Endodermal cell (in vitro differentiated cells): ENCODE measurements around the gene GPRC5B. TPM values are rescaled to one million over a fixed set of nuclear protein-coding genes. Genes with fewer than 3 reads are reported as not detected.
A peak's percentile ranks its signal among the peaks of the same experiment; 100 is the strongest.

ENCODE experiments used
- DNase-seq: peaks from one replicate; pipeline ENCODE4 v3.0.0-alpha.2; 2017
- H3K27ac ChIP-seq: 2 replicates; pipeline ENCODE4 v1.5.1; 2013; ENCODE audit warnings: mild to moderate bottlenecking, low read depth, low read length, moderate library complexity
- H3K27me3 ChIP-seq: 2 replicates; pipeline ENCODE4 v1.6.1; 2013; ENCODE audit warnings: mild to moderate bottlenecking, low read length, moderate library complexity; ENCODE audit not compliant: insufficient read depth, control insufficient read depth, poor library complexity, severe bottlenecking
- H3K36me3 ChIP-seq: 2 replicates; pipeline ENCODE4 v1.7.0; 2013; ENCODE audit warnings: mild to moderate bottlenecking, low read length, moderate library complexity; ENCODE audit not compliant: control insufficient read depth, insufficient read depth
- H3K4me1 ChIP-seq: one replicate; pipeline ENCODE4 v1.7.0; 2013; ENCODE audit warnings: low read length; ENCODE audit not compliant: control insufficient read depth, insufficient read depth
- H3K4me3 ChIP-seq: 2 replicates; pipeline ENCODE4 v1.5.1; 2013; ENCODE audit warnings: mild to moderate bottlenecking, low read length, moderate library complexity
- H3K9ac ChIP-seq: 2 replicates; pipeline ENCODE4 v1.6.1; 2013; ENCODE audit warnings: mild to moderate bottlenecking, low read length, moderate library complexity; ENCODE audit not compliant: poor library complexity, severe bottlenecking; ENCODE audit errors: extremely low read depth
- H3K9me3 ChIP-seq: 2 replicates; pipeline ENCODE4 v1.6.1; 2013; ENCODE audit warnings: mild to moderate bottlenecking, low read length, moderate library complexity; ENCODE audit not compliant: control insufficient read depth
- H3K27ac Mint-ChIP-seq: 2 replicates; pipeline ENCODE4 v1.8.0; 2020; ENCODE audit warnings: mixed read lengths
- H3K27me3 Mint-ChIP-seq: 2 replicates; pipeline ENCODE4 v1.8.0; 2021; ENCODE audit warnings: mild to moderate bottlenecking, mixed read lengths; ENCODE audit not compliant: insufficient read depth
- H3K36me3 Mint-ChIP-seq: 2 replicates; pipeline ENCODE4 v1.8.0; 2020; ENCODE audit warnings: low read depth, mixed read lengths
- H3K4me1 Mint-ChIP-seq: 2 replicates; pipeline ENCODE4 v1.8.0; 2020; ENCODE audit warnings: mixed read lengths
- H3K4me3 Mint-ChIP-seq: 2 replicates; pipeline ENCODE4 v1.8.0; 2020; ENCODE audit warnings: mild to moderate bottlenecking, moderate library complexity, mixed read lengths
- H3K9me3 Mint-ChIP-seq: 2 replicates; pipeline ENCODE4 v1.8.0; 2020; ENCODE audit warnings: mild to moderate bottlenecking, mixed read lengths
- CTCF ChIP-seq: fragments of 200-600 bp; sonication (generic); conservative IDR thresholded peaks from 2 replicates; pipeline ENCODE4 v1.5.0; 2021; ENCODE audit warnings: antibody characterized with exemption, mild to moderate bottlenecking
- WGBS, 2 experiments: methylation state at CpG; one replicate each; pipeline versions ENCODE4 v1.1.5 to v1.1.7; 2013; ENCODE audit warnings: missing lambda C conversion rate in 2 of 2, mixed read lengths in 1 of 2; ENCODE audit not compliant: insufficient coverage in 1 of 2, insufficient read length in 1 of 2; 5-methylcytosine and 5-hydroxymethylcytosine counted together
- total RNA-seq, 2 donors: library from RNA; stranded (reverse); fragmentation: NEBNext Ultra II Directional in 1 of 2; extraction: Animal tissue kit (Norgen Biotek cat#: 25700) in 1 of 2; gene quantifications; 2 replicates in 1 of 2; 3 replicates in 1 of 2; pipeline ENCODE4 v1.2.1, GENCODE V29; 2021

GPRC5B gene
- total RNA-seq, 2 donors from 2014 or later: 39.5 to 49.1 TPM

GRCh38 chr16:19817122-19817521, 67.5 kb downstream of the GPRC5B start:
- no peak overlapping the region for H3K4me3 Mint-ChIP-seq
- no peak for TF ChIP-seq CTCF
- H3K27ac Mint-ChIP-seq: peak overlapping the region; percentile 35
- no peak overlapping the region for H3K9ac ChIP-seq
- H3K36me3 ChIP-seq: no peaks in the 10 kb centered on the region
- no peaks in the 10 kb centered on the region for H3K27me3 ChIP-seq
- peak overlapping the region; percentile 39 for H3K4me3 ChIP-seq
- H3K27ac ChIP-seq: no peak overlapping the region
- DNase-seq: no peak
- 62 to 73% methylated on average over 2 of the region's 3 CpGs for WGBS, 2 experiments
- H3K4me1 Mint-ChIP-seq: peaks cover 20% of the 10 kb centered on the region
- no peaks in the 10 kb centered on the region for H3K27me3 Mint-ChIP-seq
- peaks cover 11% of the 10 kb centered on the region for H3K9me3 ChIP-seq
- peaks cover 9% of the 10 kb centered on the region for H3K4me1 ChIP-seq
- peaks cover 20% of the 10 kb centered on the region for H3K9me3 Mint-ChIP-seq
- H3K36me3 Mint-ChIP-seq: peaks cover 13% of the 10 kb centered on the region

GRCh38 chr16:19815418-19815817, 69.2 kb downstream of the GPRC5B start:
- no peak overlapping the region for H3K27ac Mint-ChIP-seq
- no peak overlapping the region for H3K27ac ChIP-seq
- peaks cover 20% of the 10 kb centered on the region for H3K4me1 Mint-ChIP-seq
- peaks cover 21% of the 10 kb centered on the region for H3K9me3 Mint-ChIP-seq
- H3K4me1 ChIP-seq: peaks cover 9% of the 10 kb centered on the region
- H3K4me3 Mint-ChIP-seq: no peak overlapping the region
- peaks cover 11% of the 10 kb centered on the region for H3K9me3 ChIP-seq
- H3K36me3 ChIP-seq: no peaks in the 10 kb centered on the region
- TF ChIP-seq CTCF: no peak
- H3K27me3 Mint-ChIP-seq: no peaks in the 10 kb centered on the region
- no peak for DNase-seq
- 97 to 100% methylated on average over 1 to 2 of the region's 2 CpGs for WGBS, 2 experiments
- peaks cover 13% of the 10 kb centered on the region for H3K36me3 Mint-ChIP-seq
- no peak overlapping the region for H3K9ac ChIP-seq
- H3K4me3 ChIP-seq: no peak overlapping the region
- no peaks in the 10 kb centered on the region for H3K27me3 ChIP-seq

GRCh38 chr16:19812986-19813385, 71.7 kb downstream of the GPRC5B start:
- H3K9ac ChIP-seq: no peak overlapping the region
- Mint-ChIP-seq H3K27me3 (no peaks in the 10 kb centered on the region), H3K4me1 (peaks cover 18% of the 10 kb centered on the region), H3K9me3 (peaks cover 23% of the 10 kb centered on the region), H3K27ac (no peak overlapping the region), H3K4me3 (no peak overlapping the region), H3K36me3 (peaks cover 17% of the 10 kb centered on the region)
- peaks cover 11% of the 10 kb centered on the region for H3K9me3 ChIP-seq
- no peak for DNase-seq
- TF ChIP-seq CTCF: no peak
- peaks cover 7% of the 10 kb centered on the region for H3K4me1 ChIP-seq
- H3K27ac ChIP-seq: no peak overlapping the region
- H3K36me3 ChIP-seq: no peaks in the 10 kb centered on the region
- H3K27me3 ChIP-seq: no peaks in the 10 kb centered on the region
- no peak overlapping the region for H3K4me3 ChIP-seq
